Left lung (tissue), 10 donors: ENCODE data around the gene SMTNL2. TPM values are rescaled to one million over a fixed set of nuclear protein-coding genes. Genes with fewer than 3 reads are reported as not detected.
"Not testable (repeated sequence)": the region's sequence is repeated elsewhere in the genome, so short reads cannot be mapped to it uniquely, and the experiment has no call there.

ENCODE experiments used
- ATAC-seq: fragments of 200-7000 bp; cut with Tn5 transposase; one replicate; pipeline ENCODE4 v1.9.1; 2020; ENCODE audit warnings: moderate library complexity
- DNase-seq, 4 donors: peaks; one replicate each; pipeline ENCODE4 v3.0.0-alpha.2; 2013 to 2020
- H3K27ac ChIP-seq, 2 donors: fragments of 200-600 bp; sonication (generic) in 1 of 2; one replicate each; pipeline versions ENCODE4 v1.5.0 to v1.8.0; 2020 to 2021
- H3K27me3 ChIP-seq, 2 donors: fragments of 200-600 bp; sonication (generic) in 1 of 2; one replicate each; pipeline versions ENCODE4 v1.5.0 to v1.8.0; 2020 to 2021
- H3K36me3 ChIP-seq, 2 donors: fragments of 200-600 bp; sonication (generic) in 1 of 2; one replicate each; pipeline versions ENCODE4 v1.5.0 to v1.8.0; 2020 to 2021
- H3K4me1 ChIP-seq, 2 donors: fragments of 200-600 bp; one replicate each; pipeline ENCODE4 v1.8.0; 2021
- H3K4me3 ChIP-seq, 2 donors: fragments of 200-600 bp; sonication (generic) in 1 of 2; one replicate each; pipeline versions ENCODE4 v1.5.0 to v1.8.0; 2020 to 2021; ENCODE audit warnings: mild to moderate bottlenecking in 1 of 2
- H3K9me3 ChIP-seq, 2 donors: fragments of 200-600 bp; sonication (generic) in 1 of 2; one replicate each; pipeline versions ENCODE4 v1.5.0 to v1.8.0; 2020 to 2021
- intact Hi-C, 2 donors: fragments of 100-400 bp; cut with DNase I; formaldehyde crosslinking; loops; one replicate each; pipeline versions ENCODE4 v1.11.2 to v1.14.2; 2022
- polyA plus RNA-seq, 6 donors: library from polyadenylated mRNA; unstranded; fragments of 120-200 nt; gene quantifications; one replicate each; pipeline ENCODE4 v1.2.1, GENCODE V29; 2013; ENCODE audit not compliant: insufficient read length in 6 of 6
- total RNA-seq, 2 donors: library from RNA; stranded (reverse); fragmentation: NEBNext Ultra II Directional; extraction: Animal tissue kit (Norgen Biotek cat#: 25700); gene quantifications; one replicate each; pipeline ENCODE4 v1.2.1, GENCODE V29; 2021
- TF ChIP-seq, protein P1 (sequence below), 2 donors: fragments of 200-600 bp; sonication (generic) in 1 of 2; IDR thresholded peaks; one replicate each; pipeline versions ENCODE4 v1.5.0 to v1.8.0; 2021; ENCODE audit warnings: antibody characterized with exemption in 2 of 2
- donor health status: DM: no; HTN: yes; CAD: no.
- donor health status: DM: no; HTN: no; CAD: no.

Gene SMTNL2
- total and polyA plus RNA-seq, 8 donors: 5.5 to 25.8 (median 21.2) TPM

DNA sequence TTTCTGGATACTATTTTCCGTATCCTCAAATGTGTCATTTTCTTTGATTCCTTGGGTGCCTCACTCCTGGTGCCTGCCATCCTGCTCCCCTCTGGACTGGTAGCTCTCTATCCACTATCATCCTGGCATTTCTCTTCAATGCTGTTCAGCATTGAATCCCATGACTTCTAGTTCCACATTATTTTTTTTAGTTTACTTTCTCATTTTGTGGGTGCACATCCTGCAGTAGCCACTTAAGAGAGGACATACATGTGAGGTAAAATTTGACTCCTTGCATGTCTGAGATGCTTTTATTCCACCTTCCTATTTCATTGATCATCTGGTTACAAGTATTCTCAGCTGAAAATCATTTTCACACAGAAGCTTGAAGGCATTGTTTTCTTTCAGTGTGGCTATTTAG, 38.0 kb downstream of the SMTNL2 start:
- peaks cover 0 to 3% of the 10 kb centered on the region in 2 donors for H3K27me3 ChIP-seq
- peaks cover 5 to 8% of the 10 kb centered on the region in 2 donors for H3K4me1 ChIP-seq
- peaks cover 0 to 5% of the 10 kb centered on the region in 2 donors for H3K9me3 ChIP-seq
- no peaks in the 10 kb centered on the region for H3K36me3 ChIP-seq
- TF ChIP-seq, protein P1, sequence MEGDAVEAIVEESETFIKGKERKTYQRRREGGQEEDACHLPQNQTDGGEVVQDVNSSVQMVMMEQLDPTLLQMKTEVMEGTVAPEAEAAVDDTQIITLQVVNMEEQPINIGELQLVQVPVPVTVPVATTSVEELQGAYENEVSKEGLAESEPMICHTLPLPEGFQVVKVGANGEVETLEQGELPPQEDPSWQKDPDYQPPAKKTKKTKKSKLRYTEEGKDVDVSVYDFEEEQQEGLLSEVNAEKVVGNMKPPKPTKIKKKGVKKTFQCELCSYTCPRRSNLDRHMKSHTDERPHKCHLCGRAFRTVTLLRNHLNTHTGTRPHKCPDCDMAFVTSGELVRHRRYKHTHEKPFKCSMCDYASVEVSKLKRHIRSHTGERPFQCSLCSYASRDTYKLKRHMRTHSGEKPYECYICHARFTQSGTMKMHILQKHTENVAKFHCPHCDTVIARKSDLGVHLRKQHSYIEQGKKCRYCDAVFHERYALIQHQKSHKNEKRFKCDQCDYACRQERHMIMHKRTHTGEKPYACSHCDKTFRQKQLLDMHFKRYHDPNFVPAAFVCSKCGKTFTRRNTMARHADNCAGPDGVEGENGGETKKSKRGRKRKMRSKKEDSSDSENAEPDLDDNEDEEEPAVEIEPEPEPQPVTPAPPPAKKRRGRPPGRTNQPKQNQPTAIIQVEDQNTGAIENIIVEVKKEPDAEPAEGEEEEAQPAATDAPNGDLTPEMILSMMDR (IDR thresholded peaks at IDR 0.05): no peak
- no peak overlapping the region for H3K27ac ChIP-seq
- intact Hi-C loops: no loop called here
- ATAC-seq: no peak
- DNase-seq: no peak
- H3K4me3 ChIP-seq: no peak overlapping the region

DNA sequence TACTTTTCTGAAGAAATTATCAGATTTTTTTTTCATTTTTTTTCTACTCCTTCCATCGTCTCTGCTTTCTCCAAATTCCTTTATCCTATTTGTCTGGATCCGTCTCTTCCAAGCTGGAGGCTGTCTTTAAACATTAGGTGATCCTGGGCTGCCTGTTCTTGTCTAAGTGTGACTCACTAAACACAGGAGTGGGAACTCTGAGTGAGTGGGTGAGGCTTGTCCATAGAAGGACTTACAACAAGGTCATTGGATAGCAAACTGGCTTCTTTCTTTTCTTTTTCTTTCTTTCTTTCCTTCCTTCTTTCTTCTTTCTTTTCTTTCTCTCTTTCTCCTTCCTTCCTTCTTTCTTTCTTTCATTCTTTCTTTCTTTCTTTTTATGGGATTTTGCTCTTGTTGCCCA, 38.9 kb downstream of the SMTNL2 start:
- H3K27ac ChIP-seq: no peak overlapping the region
- intact Hi-C loops: no loop called here
- peak; percentile 53 for ATAC-seq
- DNase-seq: no peak
- H3K27me3 ChIP-seq: peaks cover 0 to 3% of the 10 kb centered on the region in 2 donors
- no peak overlapping the region for H3K4me3 ChIP-seq
- no peaks in the 10 kb centered on the region for H3K36me3 ChIP-seq
- TF ChIP-seq, protein P1 (IDR thresholded peaks at IDR 0.05): no peak
- H3K9me3 ChIP-seq: peaks cover 0 to 5% of the 10 kb centered on the region in 2 donors
- H3K4me1 ChIP-seq: peaks cover 5 to 8% of the 10 kb centered on the region in 2 donors

DNA sequence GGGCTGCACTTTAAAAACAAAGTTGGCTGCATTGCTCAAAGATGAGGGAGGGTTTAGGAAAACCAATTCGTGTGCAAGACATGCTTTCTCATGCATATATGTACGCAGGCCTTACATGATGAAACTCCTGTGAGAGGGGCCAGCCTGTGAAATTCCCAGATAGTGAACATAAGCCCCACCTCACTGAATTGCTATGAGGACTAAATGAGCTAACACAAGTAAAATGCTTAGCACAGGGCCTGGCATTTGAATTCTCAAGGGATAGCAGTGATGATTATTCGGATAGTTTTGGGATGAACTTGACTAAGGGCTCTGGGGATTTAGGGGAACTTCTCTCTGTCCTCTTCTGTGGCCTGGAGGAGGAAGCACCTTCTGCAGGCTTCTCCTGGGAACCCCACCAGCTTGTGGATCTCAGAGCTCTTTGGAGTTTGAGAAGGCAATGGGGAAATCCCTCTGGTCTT, 40.2 kb downstream of the SMTNL2 start:
- ATAC-seq, DNase-seq, H3K4me1 ChIP-seq, H3K27me3 ChIP-seq, H3K27ac ChIP-seq, intact Hi-C loops, H3K9me3 ChIP-seq, H3K4me3 ChIP-seq, H3K36me3 ChIP-seq: not testable (repeated sequence)

DNA sequence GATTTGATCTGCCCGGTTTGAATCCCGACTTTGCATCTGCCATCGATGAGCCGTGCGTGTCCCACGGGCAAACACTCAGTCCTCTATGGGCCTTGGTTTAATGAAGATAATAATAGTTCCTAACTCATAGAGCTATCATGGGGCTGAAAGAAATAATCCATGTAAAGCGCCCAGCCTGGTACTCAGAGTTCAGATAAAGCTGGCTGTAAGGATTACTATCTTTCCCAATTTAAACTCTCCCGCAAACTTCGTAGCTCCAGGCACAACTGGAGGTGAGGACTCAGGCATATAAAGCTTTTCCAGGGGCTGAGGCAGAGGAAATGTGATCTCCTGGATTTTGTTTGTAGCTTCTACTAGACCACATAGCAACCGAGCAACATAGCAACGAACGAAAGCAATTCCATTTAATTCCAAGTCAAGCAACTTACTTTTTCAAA, 40.9 kb downstream of the SMTNL2 start:
- no peaks in the 10 kb centered on the region for H3K36me3 ChIP-seq
- no peak overlapping the region for H3K4me3 ChIP-seq
- H3K27me3 ChIP-seq: peaks cover 0 to 3% of the 10 kb centered on the region in 2 donors
- TF ChIP-seq, protein P1 (IDR thresholded peaks at IDR 0.05): no peak
- H3K4me1 ChIP-seq: peaks cover 5 to 8% of the 10 kb centered on the region in 2 donors
- intact Hi-C loops: no loop called here
- ATAC-seq (peak; percentile 83), DNase-seq (peak in 1 of 4 donors; percentile 78)
- H3K9me3 ChIP-seq: peaks cover 0 to 5% of the 10 kb centered on the region in 2 donors
- H3K27ac ChIP-seq: no peak overlapping the region

DNA sequence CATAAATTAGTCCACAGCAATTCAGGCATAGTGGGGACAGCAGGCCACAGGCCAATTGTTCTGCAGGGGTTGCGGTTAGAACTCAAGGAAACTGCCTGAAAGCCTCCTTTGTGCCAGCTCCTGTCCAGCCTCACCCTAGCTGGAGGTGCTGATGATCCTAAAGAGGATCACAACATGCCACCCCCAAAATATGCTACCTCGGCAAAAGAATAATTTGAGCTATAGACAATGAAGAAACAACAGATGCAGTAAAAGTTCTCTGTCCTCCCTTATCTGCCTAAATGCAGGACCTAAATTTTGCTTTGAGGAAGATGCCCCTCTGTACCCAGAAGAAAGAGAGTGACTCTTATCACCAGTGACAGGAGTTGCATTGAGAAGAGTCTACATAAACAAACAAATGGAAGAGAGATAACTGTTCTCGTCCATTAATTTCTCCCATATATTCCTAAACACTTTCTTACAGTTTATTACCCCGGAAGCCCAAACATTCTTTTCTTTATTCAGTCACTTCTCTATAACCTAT, 42.5 kb downstream of the SMTNL2 start:
- Histone ChIP-seq H3K4me1 (peaks cover 5 to 8% of the 10 kb centered on the region in 2 donors), H3K27me3 (peaks cover 0 to 8% of the 10 kb centered on the region in 2 donors), H3K36me3 (no peaks in the 10 kb centered on the region), H3K9me3 (peaks cover 0 to 5% of the 10 kb centered on the region in 2 donors), H3K27ac (no peak overlapping the region), H3K4me3 (no peak overlapping the region)
- ATAC-seq: no peak
- TF ChIP-seq, protein P1 (IDR thresholded peaks at IDR 0.05): no peak
- DNase-seq: peak in 1 of 4 donors; percentile 13
- intact Hi-C loops: no loop called here
